HCT116 (cell line): Measurements from ENCODE around the gene WNT11. TPM values are rescaled to one million over a fixed set of nuclear protein-coding genes. Genes with fewer than 3 reads are reported as not detected.

Experiments used
- ATAC-seq: fragments of 200-7000 bp; cut with Tn5 transposase; 2 replicates; pipeline ENCODE4 v1.9.1; 2020; ENCODE audit warnings: mild to moderate bottlenecking, moderate library complexity
- BruUV-seq: library from RNA; stranded (reverse); fragments of 400-500 nt; replicated peaks from 2 replicates; lab custom pipeline; 2021; lab: Mats Ljungman, UMichigan
- CTCF ChIA-PET: fragments of 300-600 bp; sonication (Branson Sonifier 250); formaldehyde crosslinking; loops from one replicate; lab custom pipeline; 2021; ENCODE audit warnings: antibody characterized with exemption; lab: Charles Lee
- POLR2A ChIA-PET: fragments of 300-600, 350-600 bp; sonication (Branson Sonifier 250); formaldehyde crosslinking; loops from one replicate; lab custom pipeline; 2021; ENCODE audit warnings: antibody characterized with exemption; lab: Charles Lee
- RAD21 ChIA-PET, 2 experiments: fragments of 300-600 bp; sonication (Branson Sonifier 250); formaldehyde crosslinking; loops; one replicate each; lab custom pipeline; 2023; ENCODE audit warnings: low total read pairs in 2 of 2; ENCODE audit not compliant: uncharacterized antibody in 2 of 2, unreplicated experiment in 2 of 2, low non-redundant PET in 1 of 2; lab: Charles Lee
- DNase-seq: peaks from one replicate; pipeline ENCODE4 v3.0.0-alpha.2; 2010; ENCODE audit warnings: low read depth, low spot score
- H2AFZ ChIP-seq: fragments of 200-600 bp; shearing (Covaris generic), sonication (generic); 2 replicates; pipeline ENCODE4 v1.6.1; 2017; ENCODE audit warnings: low read depth, mixed run types, mixed read lengths, antibody characterized with exemption, low read length; ENCODE audit not compliant: poor library complexity, severe bottlenecking
- H3K27ac ChIP-seq: 2 replicates; pipeline ENCODE4 v1.5.1; 2012; ENCODE audit warnings: low read depth, low read length
- H3K27me3 ChIP-seq: fragments of 200-600 bp; sonication (generic); 2 replicates; pipeline ENCODE4 v1.6.1; 2016; ENCODE audit warnings: mixed run types, low read length, mixed read lengths; ENCODE audit not compliant: insufficient read depth
- H3K36me3 ChIP-seq, 2 experiments: fragments of 200-500 bp in 1 of 2; fragments of 200-600 bp in 1 of 2; sonication (Bioruptor generic) in 1 of 2; sonication (generic) in 1 of 2; 2 replicates each; pipeline versions ENCODE4 v1.5.1 to v1.6.1; 2014 to 2016; ENCODE audit warnings: low read length in 2 of 2, inconsistent platforms in 1 of 2, mixed read lengths in 1 of 2, mixed run types in 1 of 2; ENCODE audit not compliant: insufficient read depth in 2 of 2, control insufficient read depth in 1 of 2
- H3K4me1 ChIP-seq, 2 experiments: fragments of 200-600 bp in 1 of 2; sonication (generic) in 1 of 2; 2 replicates each; pipeline versions ENCODE4 v1.5.1 to v1.6.1; 2012 to 2017; ENCODE audit warnings: low read length in 2 of 2, inconsistent platforms in 1 of 2, mild to moderate bottlenecking in 1 of 2, mixed read lengths in 1 of 2, mixed run types in 1 of 2, moderate library complexity in 1 of 2; ENCODE audit not compliant: insufficient read depth in 2 of 2, control insufficient read depth in 1 of 2
- H3K4me2 ChIP-seq: fragments of 200-600 bp; sonication (generic); 2 replicates; pipeline ENCODE4 v1.6.1; 2017; ENCODE audit warnings: mixed run types, low read length, mixed read lengths
- H3K4me3 ChIP-seq, 2 experiments: fragments of 200-600 bp in 1 of 2; sonication (generic) in 1 of 2; replicated peaks in 1 of 2; 2 replicates each; pipeline ENCODE4 v1.5.1; 2011 to 2016; ENCODE audit warnings: low read length in 2 of 2, control low read depth in 1 of 2, low read depth in 1 of 2, mild to moderate bottlenecking in 1 of 2, mixed read lengths in 1 of 2, mixed run types in 1 of 2
- H3K79me2 ChIP-seq: fragments of 200-600 bp; sonication (generic); 2 replicates; pipeline ENCODE4 v1.6.1; 2017; ENCODE audit warnings: mild to moderate bottlenecking, mixed run types, low read length, moderate library complexity, mixed read lengths; ENCODE audit not compliant: insufficient read depth
- H3K9ac ChIP-seq: fragments of 200-600 bp; sonication (generic); 2 replicates; pipeline ENCODE4 v1.6.1; 2016; ENCODE audit warnings: low read length, mixed read lengths
- H3K9me2 ChIP-seq: fragments of 200-600 bp; sonication (generic), shearing (Covaris generic); 2 replicates; pipeline ENCODE4 v1.6.1; 2017; ENCODE audit warnings: mixed run types, mild to moderate bottlenecking, moderate library complexity; ENCODE audit not compliant: insufficient read depth
- H3K9me3 ChIP-seq, 2 experiments: fragments of 200-500 bp in 1 of 2; fragments of 200-600 bp in 1 of 2; sonication (Bioruptor generic) in 1 of 2; sonication (generic) in 1 of 2; 2 replicates each; pipeline ENCODE4 v1.6.1; 2014 to 2017; ENCODE audit warnings: low read length in 2 of 2, mixed read lengths in 2 of 2, inconsistent platforms in 1 of 2, low read depth in 1 of 2, mild to moderate bottlenecking in 1 of 2, mixed run types in 1 of 2, moderate library complexity in 1 of 2; ENCODE audit not compliant: control insufficient read depth in 1 of 2, insufficient read depth in 1 of 2
- H4K20me1 ChIP-seq: fragments of 200-600 bp; sonication (generic), shearing (Covaris generic); 2 replicates; pipeline ENCODE4 v1.6.1; 2017; ENCODE audit warnings: mixed run types, mild to moderate bottlenecking, moderate library complexity; ENCODE audit not compliant: insufficient read depth
- ATF3 ChIP-seq: IDR thresholded peaks from 2 replicates; pipeline ENCODE4 v1.6.1; 2012
- CBX3 ChIP-seq: IDR thresholded peaks from 2 replicates; pipeline ENCODE4 v1.6.1; 2012; ENCODE audit warnings: low read depth
- EZH2phosphoT487 ChIP-seq: fragments of 200-600 bp; IDR thresholded peaks from 2 replicates; pipeline ENCODE4 v1.6.1; 2018; ENCODE audit warnings: antibody characterized with exemption, borderline replicate concordance
- JUND ChIP-seq: IDR thresholded peaks from 2 replicates; pipeline ENCODE4 v1.6.1; 2012
- MAX ChIP-seq: IDR thresholded peaks from 2 replicates; pipeline ENCODE4 v1.6.1; 2012
- POLR2AphosphoS5 ChIP-seq: IDR thresholded peaks from 2 replicates; pipeline ENCODE4 v1.6.1; 2011; ENCODE audit warnings: mild to moderate bottlenecking, low read depth, low read length, moderate library complexity
- RAD21 ChIP-seq: IDR thresholded peaks from 2 replicates; pipeline ENCODE4 v1.6.1; 2012; ENCODE audit warnings: low read depth, mild to moderate bottlenecking
- REST ChIP-seq: IDR thresholded peaks from 2 replicates; pipeline ENCODE4 v1.6.1; 2012; ENCODE audit warnings: low read depth
- ZBTB33 ChIP-seq: IDR thresholded peaks from 2 replicates; pipeline ENCODE4 v1.6.1; 2011; ENCODE audit warnings: mild to moderate bottlenecking, low read length, moderate library complexity; ENCODE audit not compliant: insufficient replicate concordance; ENCODE audit errors: extremely low read depth
- ZFX ChIP-seq: fragments of 450-650 bp; IDR thresholded peaks from 2 replicates; pipeline ENCODE4 v1.6.1; 2017
- intact Hi-C: fragments of 100-400 bp; cut with micrococcal nuclease; formaldehyde crosslinking; loops from 2 replicates; pipeline ENCODE4 v1.10.0; 2022
- total RNA-seq: library from RNA; stranded (reverse); gene quantifications from one replicate; pipeline ENCODE4 v1.2.1, GENCODE V29; 2021; ENCODE audit not compliant: unreplicated experiment

WNT11 gene
- total RNA-seq, 1 experiment from 2014 or later, result 1.9 TPM

- RAD21 ChIA-PET, result no interaction called here
- Histone ChIP-seq H3K27ac (no peak overlapping the region), H4K20me1 (no peaks in the 10 kb centered on the region), H3K9me2 (no peaks in the 10 kb centered on the region), H3K4me3 (no peak overlapping the region), H3K4me2 (no peak overlapping the region), H3K36me3 (no peaks in the 10 kb centered on the region), H3K27me3 (no peaks in the 10 kb centered on the region; the same call in 1 of the 2 replicates), H3K9me3 (no peaks in the 10 kb centered on the region), H2AFZ (no peak overlapping the region), H3K9ac (no peak overlapping the region), H3K79me2 (no peaks in the 10 kb centered on the region), H3K4me1 (peaks cover 0 to 10% of the 10 kb centered on the region in 2 experiments)
- BruUV-seq, result no TSS peak
- ATAC-seq, result no peak
- intact Hi-C loops, result no loop called here
- TF ChIP-seq MAX (no peak), ZBTB33 (no peak), JUND (no peak), CBX3 (no peak), REST (no peak), RAD21 (no peak), ZFX (no peak), ATF3 (no peak), POLR2AphosphoS5 (no peak), EZH2phosphoT487 (no peak)
- POLR2A ChIA-PET, result no interaction called here
- no peak for DNase-seq
- CTCF ChIA-PET, result no interaction called here
Measured at GRCh38 chr11:76214968-76215548, 8.8 kb upstream of the WNT11 start.
